Keratinocyte (primary cell): ENCODE results near the gene SLC22A31. TPM values are rescaled to one million over a fixed set of nuclear protein-coding genes. Genes with fewer than 3 reads are reported as not detected.

Experiments used
- DNase-seq: peaks from one replicate; pipeline ENCODE4 v3.0.0-alpha.2; 2011; ENCODE audit warnings: low read depth, missing footprints, low spot score
- FAIRE-seq: peaks from 2 replicates; lab custom pipeline; 2011; peaks lifted over from hg19 to GRCh38; lab: Jason Lieb, UNC
- H2AFZ ChIP-seq: 2 replicates; pipeline ENCODE4 v1.6.0; 2012; ENCODE audit warnings: low read length, control low read depth, inconsistent platforms; ENCODE audit not compliant: control insufficient read depth
- H3K27ac ChIP-seq: 2 replicates; pipeline ENCODE4 v1.5.1; 2011; ENCODE audit warnings: low read length; ENCODE audit not compliant: control insufficient read depth, insufficient read depth
- H3K27me3 ChIP-seq: 3 replicates; pipeline ENCODE4 v1.6.0; 2011; ENCODE audit warnings: low read length; ENCODE audit not compliant: control insufficient read depth, insufficient read depth; ENCODE audit errors: extremely low read depth
- H3K36me3 ChIP-seq, 2 experiments: 2 replicates in 1 of 2; 3 replicates in 1 of 2; pipeline ENCODE4 v1.5.1; 2011; ENCODE audit warnings: low read length in 2 of 2, mild to moderate bottlenecking in 1 of 2; ENCODE audit not compliant: control insufficient read depth in 2 of 2, insufficient read depth in 2 of 2; ENCODE audit errors: extremely low read depth in 1 of 2
- H3K4me1 ChIP-seq: 3 replicates; pipeline ENCODE4 v1.5.1; 2011; ENCODE audit warnings: low read length; ENCODE audit not compliant: control insufficient read depth, insufficient read depth; ENCODE audit errors: extremely low read depth
- H3K4me2 ChIP-seq: 3 replicates; pipeline ENCODE4 v1.6.0; 2011; ENCODE audit warnings: low read depth, low read length; ENCODE audit not compliant: control insufficient read depth, insufficient read depth; ENCODE audit errors: extremely low read depth
- H3K4me3 ChIP-seq, 3 experiments: fragments of 200-600 bp in 1 of 3; sonication (generic) in 1 of 3; 2 replicates in 2 of 3; 3 replicates in 1 of 3; pipeline ENCODE4 v1.5.1; 2011 to 2016; ENCODE audit warnings: low read length in 3 of 3, mild to moderate bottlenecking in 3 of 3, control low read depth in 2 of 3, inconsistent platforms in 1 of 3, low read depth in 1 of 3, mixed read lengths in 1 of 3, mixed run types in 1 of 3, moderate library complexity in 1 of 3; ENCODE audit not compliant: control insufficient read depth in 2 of 3, insufficient read depth in 2 of 3; ENCODE audit errors: extremely low read depth in 1 of 3
- H3K79me2 ChIP-seq: 2 replicates; pipeline ENCODE4 v1.6.0; 2012; ENCODE audit warnings: low read length; ENCODE audit not compliant: control insufficient read depth, insufficient read depth
- H3K9ac ChIP-seq: 3 replicates; pipeline ENCODE4 v1.6.0; 2011; ENCODE audit warnings: low read length; ENCODE audit not compliant: control insufficient read depth, insufficient read depth; ENCODE audit errors: extremely low read depth
- H3K9me1 ChIP-seq: 3 replicates; pipeline ENCODE4 v1.6.0; 2011; ENCODE audit warnings: low read length; ENCODE audit not compliant: control insufficient read depth, insufficient read depth; ENCODE audit errors: extremely low read depth
- H3K9me3 ChIP-seq: 2 replicates; pipeline ENCODE4 v1.5.1; 2012; ENCODE audit warnings: low read depth, low read length; ENCODE audit not compliant: control insufficient read depth
- H4K20me1 ChIP-seq: 3 replicates; pipeline ENCODE4 v1.6.0; 2011; ENCODE audit warnings: low read length; ENCODE audit not compliant: control insufficient read depth, insufficient read depth; ENCODE audit errors: extremely low read depth
- EZH2 ChIP-seq: IDR thresholded peaks from one replicate; pipeline ENCODE4 v1.6.1; 2012; ENCODE audit warnings: inconsistent platforms, mild to moderate bottlenecking, low read length, moderate library complexity
- dilution Hi-C: fragments of 300-500 bp; cut with MboI; formaldehyde crosslinking; loops from one replicate; pipeline ENCODE4 v1.7.0; 2020; ENCODE audit warnings: low sequenced_read_pairs; ENCODE audit not compliant: extremely low pct_ligation_motif_present
- polyA plus RNA-seq, 5 experiments: library from polyadenylated mRNA; depleted of rRNA in 3 of 5; stranded (reverse) in 3 of 5; stranded (forward) in 1 of 5; unstranded in 1 of 5; fragments of >200 nt; gene quantifications; 1 replicate in 1 of 5; 2 replicates in 3 of 5; 3 replicates in 1 of 5; pipeline versions ENCODE4 v1.2.1 to v1.2.3, GENCODE V29; 2011 to 2012; ENCODE audit warnings: missing spikeins in 2 of 5, low read depth in 1 of 5, low replicate concordance in 1 of 5
- TF ChIP-seq, protein P1 (sequence below), 3 experiments: IDR thresholded peaks in 1 of 3; conservative IDR thresholded peaks in 1 of 3; optimal IDR thresholded peaks in 1 of 3; 2 replicates in 2 of 3; 3 replicates in 1 of 3; pipeline versions ENCODE3 to v1.5.1; 2011; ENCODE audit warnings: low read length in 3 of 3, mild to moderate bottlenecking in 3 of 3, moderate library complexity in 2 of 3, control low read depth in 1 of 3, inconsistent platforms in 1 of 3; ENCODE audit not compliant: insufficient read depth in 2 of 3; ENCODE audit errors: extremely low read depth in 1 of 3

SLC22A31 gene
- polyA plus RNA-seq, 1 donor (not counting 4 experiments of a cell fraction or from before 2014, with no cell fraction given): not detected

DNA sequence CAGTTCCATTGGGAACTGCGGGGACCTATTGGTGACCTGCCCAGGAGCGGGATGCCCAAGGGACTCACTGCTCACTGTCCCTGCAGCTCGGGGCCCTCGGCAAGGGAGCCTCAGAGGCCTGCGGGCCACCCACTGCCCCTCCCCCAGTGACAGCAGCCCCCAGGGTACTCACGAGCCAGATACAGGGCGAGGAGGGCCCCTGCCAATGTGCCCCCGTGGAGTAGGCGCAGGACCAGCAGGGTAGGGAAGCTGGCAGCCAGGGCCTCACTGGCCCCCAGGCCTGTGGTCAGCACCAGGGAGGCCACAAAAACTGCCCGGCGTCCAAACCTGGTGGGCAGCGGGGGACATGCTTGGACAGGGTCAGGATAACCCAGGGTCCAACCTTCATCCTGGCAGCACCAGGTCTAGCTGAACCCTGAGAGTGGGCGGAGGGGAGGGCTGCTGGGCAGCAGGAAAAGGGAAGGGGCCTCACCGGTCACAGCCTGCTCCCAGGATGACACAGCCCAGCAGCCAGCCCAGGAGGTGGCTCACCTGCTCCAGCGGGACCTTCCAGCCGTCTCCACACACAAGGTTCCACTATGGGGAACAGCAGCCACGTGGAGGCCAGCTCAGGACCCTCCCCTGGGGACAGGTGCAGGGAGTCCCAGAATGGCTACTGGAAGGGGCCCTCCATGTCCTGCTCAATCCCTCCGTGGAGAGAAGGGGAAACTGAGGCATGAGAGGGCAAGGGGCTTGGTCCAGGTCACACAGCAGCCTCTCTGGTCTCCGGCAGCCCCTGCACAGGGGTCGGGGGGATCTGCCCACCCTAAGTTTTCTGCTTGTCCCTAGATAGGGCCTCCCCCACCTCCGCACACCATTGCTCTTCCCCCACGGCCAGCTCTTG, 855 bp downstream of the SLC22A31 start:
- no peak overlapping the region for H2AFZ ChIP-seq
- no peak overlapping the region for H3K4me3 ChIP-seq
- no peaks in the 10 kb centered on the region for H3K9me3 ChIP-seq
- FAIRE-seq (no peak), DNase-seq (no peak)
- no peak overlapping the region for H3K27ac ChIP-seq
- no peaks in the 10 kb centered on the region for H3K36me3 ChIP-seq
- H4K20me1 ChIP-seq: no peaks in the 10 kb centered on the region
- H3K79me2 ChIP-seq: no peaks in the 10 kb centered on the region
- no peak overlapping the region for H3K9ac ChIP-seq
- H3K27me3 ChIP-seq: peaks cover 35% of the 10 kb centered on the region
- H3K4me2 ChIP-seq: no peak overlapping the region
- H3K4me1 ChIP-seq: no peaks in the 10 kb centered on the region
- H3K9me1 ChIP-seq: no peaks in the 10 kb centered on the region
- no peak for TF ChIP-seq EZH2
- TF ChIP-seq, protein P1, sequence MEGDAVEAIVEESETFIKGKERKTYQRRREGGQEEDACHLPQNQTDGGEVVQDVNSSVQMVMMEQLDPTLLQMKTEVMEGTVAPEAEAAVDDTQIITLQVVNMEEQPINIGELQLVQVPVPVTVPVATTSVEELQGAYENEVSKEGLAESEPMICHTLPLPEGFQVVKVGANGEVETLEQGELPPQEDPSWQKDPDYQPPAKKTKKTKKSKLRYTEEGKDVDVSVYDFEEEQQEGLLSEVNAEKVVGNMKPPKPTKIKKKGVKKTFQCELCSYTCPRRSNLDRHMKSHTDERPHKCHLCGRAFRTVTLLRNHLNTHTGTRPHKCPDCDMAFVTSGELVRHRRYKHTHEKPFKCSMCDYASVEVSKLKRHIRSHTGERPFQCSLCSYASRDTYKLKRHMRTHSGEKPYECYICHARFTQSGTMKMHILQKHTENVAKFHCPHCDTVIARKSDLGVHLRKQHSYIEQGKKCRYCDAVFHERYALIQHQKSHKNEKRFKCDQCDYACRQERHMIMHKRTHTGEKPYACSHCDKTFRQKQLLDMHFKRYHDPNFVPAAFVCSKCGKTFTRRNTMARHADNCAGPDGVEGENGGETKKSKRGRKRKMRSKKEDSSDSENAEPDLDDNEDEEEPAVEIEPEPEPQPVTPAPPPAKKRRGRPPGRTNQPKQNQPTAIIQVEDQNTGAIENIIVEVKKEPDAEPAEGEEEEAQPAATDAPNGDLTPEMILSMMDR (optimal IDR thresholded peaks at IDR 0.05 in 1 of 3, IDR thresholded peaks at IDR 0.05 in 1 of 3, conservative IDR thresholded peaks at IDR 0.05 in 1 of 3; ENCODE audit: extremely low read depth in 1 of 3, insufficient read depth in 2 of 3, low read length in 3 of 3): no peak
- dilution Hi-C loops: no loop called here

DNA sequence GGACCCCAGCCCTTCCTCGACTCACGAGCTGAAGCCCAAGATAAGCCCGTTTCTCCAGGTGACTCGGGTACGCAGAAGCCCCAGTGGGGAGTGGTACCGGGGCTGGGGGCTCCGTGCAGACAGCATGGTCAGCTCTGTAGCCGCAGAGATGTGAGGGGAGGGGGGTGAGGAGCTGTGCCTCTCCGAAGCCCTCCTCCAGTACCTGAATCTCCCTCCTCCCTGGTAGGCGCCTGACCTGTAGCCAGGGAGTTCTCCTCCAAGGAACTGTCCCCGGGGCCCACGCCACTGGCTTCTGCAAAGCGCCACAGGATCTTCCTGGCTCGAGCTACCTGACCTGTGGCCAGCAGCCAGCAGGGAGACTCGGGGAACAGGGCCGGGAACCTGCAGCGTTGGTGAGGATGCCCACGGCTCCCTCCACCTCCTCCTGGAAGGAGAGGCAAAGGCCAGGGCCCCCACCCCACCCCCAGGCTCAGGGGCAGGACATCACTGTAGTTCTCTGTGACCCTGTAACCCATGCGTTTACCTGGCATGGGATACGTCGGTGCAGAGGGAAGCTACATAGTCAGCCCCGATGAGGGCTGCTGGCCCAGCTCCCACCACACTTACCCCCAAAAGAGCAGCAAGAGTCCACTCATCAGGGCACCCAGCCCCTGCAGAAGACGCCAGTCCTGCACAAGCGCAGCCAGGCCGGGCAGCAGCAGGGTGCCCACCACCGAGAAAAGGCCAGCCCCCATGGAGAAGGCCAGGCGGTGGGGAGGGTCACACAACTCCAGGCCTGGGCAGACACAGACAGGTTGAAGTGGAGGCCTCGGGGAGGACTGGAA, 1.7 kb downstream of the SLC22A31 start:
- Histone ChIP-seq H3K27ac (no peak overlapping the region), H4K20me1 (no peaks in the 10 kb centered on the region), H3K4me3 (no peak overlapping the region), H3K9ac (no peak overlapping the region), H3K9me3 (no peaks in the 10 kb centered on the region), H3K4me1 (no peaks in the 10 kb centered on the region), H3K4me2 (no peak overlapping the region), H3K79me2 (no peaks in the 10 kb centered on the region), H2AFZ (no peak overlapping the region), H3K9me1 (no peaks in the 10 kb centered on the region), H3K36me3 (no peaks in the 10 kb centered on the region), H3K27me3 (peaks cover 35% of the 10 kb centered on the region)
- dilution Hi-C loops: no loop called here
- FAIRE-seq (no peak), DNase-seq (no peak)
- no peak for TF ChIP-seq EZH2
- TF ChIP-seq, protein P1 (optimal IDR thresholded peaks at IDR 0.05 in 1 of 3, IDR thresholded peaks at IDR 0.05 in 1 of 3, conservative IDR thresholded peaks at IDR 0.05 in 1 of 3; ENCODE audit: extremely low read depth in 1 of 3, insufficient read depth in 2 of 3, low read length in 3 of 3): no peak
